ENCODE results near the gene ZNF74.

The ZNF74 gene

GRCh38 chr22:20434264-20434751, 40.4 kb downstream of the ZNF74 start:
- no peak for DNase-seq

GRCh38 chr22:20434773-20435172, 40.8 kb downstream of the ZNF74 start:
- DNase-seq: no peak

- no peak for DNase-seq
These were observed 41.7 kb downstream of the ZNF74 start for GRCh38 chr22:20435436-20436306.

GRCh38 chr22:20436307-20436767, 42.4 kb downstream of the ZNF74 start:
- no peak for DNase-seq

GRCh38 chr22:20436768-20437612, 43.0 kb downstream of the ZNF74 start:
- peak; percentile 61 for DNase-seq

- DNase-seq: peak; percentile 61
These were observed 43.9 kb downstream of the ZNF74 start, which contains the start of gene SCARF2 for GRCh38 chr22:20437613-20438426. SCARF2 (minus strand) TSS chr22:20437825; CDS start chr22:20437754, 71 bp downstream.

GRCh38 chr22:20438427-20438677, 44.4 kb downstream of the ZNF74 start:
- no peak for DNase-seq

GRCh38 chr22:20438678-20439492, 44.9 kb downstream of the ZNF74 start:
- peak; percentile 60 for DNase-seq

GRCh38 chr22:20439556-20439927, 45.6 kb downstream of the ZNF74 start:
- DNase-seq: peak; percentile 33

- peak; percentile 57 for DNase-seq
These were observed 46.1 kb downstream of the ZNF74 start for GRCh38 chr22:20439928-20440575.

- DNase-seq: peak; percentile 56
These were observed 47.0 kb downstream of the ZNF74 start for GRCh38 chr22:20440637-20441591.

- DNase-seq: no peak
These were observed 47.9 kb downstream of the ZNF74 start for GRCh38 chr22:20441631-20442484.

- DNase-seq: no peak
These were observed 48.7 kb downstream of the ZNF74 start for GRCh38 chr22:20442485-20443284.

- DNase-seq: peak; percentile 39
These were observed 50.4 kb downstream of the ZNF74 start for GRCh38 chr22:20444325-20444724.

GRCh38 chr22:20446383-20446970, 52.5 kb downstream of the ZNF74 start:
- peak; percentile 24 for DNase-seq

- DNase-seq: no peak
These were observed 54.7 kb downstream of the ZNF74 start for GRCh38 chr22:20448630-20449029.

- no peak for DNase-seq
These were observed 56.0 kb downstream of the ZNF74 start for GRCh38 chr22:20449819-20450550.
